Suprapubic skin (tissue), 4 donors: Measurements from ENCODE around the gene CTDSP1. TPM values are rescaled to one million over a fixed set of nuclear protein-coding genes. Genes with fewer than 3 reads are reported as not detected.

ENCODE experiments used
- DNase-seq, 2 donors: peaks; one replicate each; pipeline ENCODE4 v3.0.0-alpha.2; 2019; ENCODE audit warnings: low spot score in 2 of 2
- H3K27ac ChIP-seq: fragments of 200-600 bp; sonication (generic); one replicate; pipeline ENCODE4 v1.5.1; 2019
- H3K27me3 ChIP-seq: fragments of 200-600 bp; sonication (generic); one replicate; pipeline ENCODE4 v1.5.1; 2019
- H3K36me3 ChIP-seq: fragments of 200-600 bp; sonication (generic); one replicate; pipeline ENCODE4 v1.5.1; 2019
- H3K4me1 ChIP-seq: fragments of 200-600 bp; sonication (generic); one replicate; pipeline ENCODE4 v1.5.1; 2019
- H3K4me3 ChIP-seq: fragments of 200-600 bp; sonication (generic); one replicate; pipeline ENCODE4 v1.5.1; 2019; ENCODE audit warnings: mild to moderate bottlenecking
- H3K9me3 ChIP-seq: fragments of 200-600 bp; sonication (generic); one replicate; pipeline ENCODE4 v1.5.1; 2019
- EP300 ChIP-seq: sonication (generic); formaldehyde crosslinking; IDR thresholded peaks from one replicate; pipeline ENCODE4 v1.6.1; 2017; ENCODE audit warnings: antibody characterized with exemption
- POLR2A ChIP-seq, 2 donors: fragments of 450-650 bp; IDR thresholded peaks; one replicate each; pipeline ENCODE4 v1.6.1; 2017; ENCODE audit warnings: antibody characterized with exemption in 2 of 2, mild to moderate bottlenecking in 2 of 2, moderate library complexity in 2 of 2
- POLR2AphosphoS5 ChIP-seq, 3 donors: sonication (generic); formaldehyde crosslinking; IDR thresholded peaks; one replicate each; pipeline ENCODE4 v1.6.1; 2017; ENCODE audit warnings: antibody characterized with exemption in 3 of 3
- WGBS: methylation state at CpG from one replicate; pipeline ENCODE4 v1.1.5; 2018; 5-methylcytosine and 5-hydroxymethylcytosine counted together
- total RNA-seq, 4 donors: library from RNA; depleted of rRNA; stranded (reverse); fragments of >200 nt; gene quantifications; one replicate each; pipeline ENCODE4 v1.1.0, GENCODE V29; 2016
- TF ChIP-seq, protein P1 (sequence below), 2 donors: fragments of 200-600 bp in 1 of 2; fragments of 450-650 bp in 1 of 2; sonication (generic) in 1 of 2; IDR thresholded peaks; one replicate each; pipeline ENCODE4 v1.5.1; 2016 to 2019; ENCODE audit warnings: antibody characterized with exemption in 2 of 2, mild to moderate bottlenecking in 1 of 2, moderate library complexity in 1 of 2

CTDSP1 gene
- total RNA-seq, 4 donors from 2014 or later, result 70.3 to 140 (median 99.5) TPM

DNA sequence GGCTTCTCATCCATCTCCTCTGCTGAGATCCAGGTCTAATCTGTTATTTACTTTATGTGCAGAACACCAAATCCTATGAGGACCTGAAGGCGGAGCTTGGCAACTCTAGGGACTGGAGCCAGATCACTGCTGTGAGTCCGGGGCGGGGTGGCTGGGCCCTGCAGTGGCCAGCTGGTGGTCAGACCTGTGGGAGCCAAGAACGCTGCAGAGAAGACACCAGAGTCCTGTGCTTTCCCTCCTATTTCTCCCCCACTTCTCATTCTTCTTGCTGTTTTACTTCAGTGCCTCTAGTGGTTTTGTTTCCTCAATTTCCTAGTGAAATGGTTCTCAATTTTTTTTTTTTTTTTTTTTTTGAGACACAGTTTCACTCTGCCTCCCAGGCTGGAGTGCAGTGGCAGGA is 38.9 kb downstream of the CTDSP1 start:
- Histone ChIP-seq H3K4me1 (no peaks in the 10 kb centered on the region), H3K27me3 (no peaks in the 10 kb centered on the region), H3K27ac (no peak overlapping the region), H3K4me3 (no peak overlapping the region), H3K9me3 (no peaks in the 10 kb centered on the region), H3K36me3 (no peaks in the 10 kb centered on the region)
- DNase-seq, result peak; percentile 17 to 65
- WGBS, result 75% methylated on average over 4 of the region's 4 CpGs
- TF ChIP-seq POLR2AphosphoS5 (IDR thresholded peaks at IDR 0.05) (no peak), EP300 (no peak), POLR2A (IDR thresholded peaks at IDR 0.05) (no peak)
- TF ChIP-seq, protein P1, sequence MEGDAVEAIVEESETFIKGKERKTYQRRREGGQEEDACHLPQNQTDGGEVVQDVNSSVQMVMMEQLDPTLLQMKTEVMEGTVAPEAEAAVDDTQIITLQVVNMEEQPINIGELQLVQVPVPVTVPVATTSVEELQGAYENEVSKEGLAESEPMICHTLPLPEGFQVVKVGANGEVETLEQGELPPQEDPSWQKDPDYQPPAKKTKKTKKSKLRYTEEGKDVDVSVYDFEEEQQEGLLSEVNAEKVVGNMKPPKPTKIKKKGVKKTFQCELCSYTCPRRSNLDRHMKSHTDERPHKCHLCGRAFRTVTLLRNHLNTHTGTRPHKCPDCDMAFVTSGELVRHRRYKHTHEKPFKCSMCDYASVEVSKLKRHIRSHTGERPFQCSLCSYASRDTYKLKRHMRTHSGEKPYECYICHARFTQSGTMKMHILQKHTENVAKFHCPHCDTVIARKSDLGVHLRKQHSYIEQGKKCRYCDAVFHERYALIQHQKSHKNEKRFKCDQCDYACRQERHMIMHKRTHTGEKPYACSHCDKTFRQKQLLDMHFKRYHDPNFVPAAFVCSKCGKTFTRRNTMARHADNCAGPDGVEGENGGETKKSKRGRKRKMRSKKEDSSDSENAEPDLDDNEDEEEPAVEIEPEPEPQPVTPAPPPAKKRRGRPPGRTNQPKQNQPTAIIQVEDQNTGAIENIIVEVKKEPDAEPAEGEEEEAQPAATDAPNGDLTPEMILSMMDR (IDR thresholded peaks at IDR 0.05), result no peak

DNA sequence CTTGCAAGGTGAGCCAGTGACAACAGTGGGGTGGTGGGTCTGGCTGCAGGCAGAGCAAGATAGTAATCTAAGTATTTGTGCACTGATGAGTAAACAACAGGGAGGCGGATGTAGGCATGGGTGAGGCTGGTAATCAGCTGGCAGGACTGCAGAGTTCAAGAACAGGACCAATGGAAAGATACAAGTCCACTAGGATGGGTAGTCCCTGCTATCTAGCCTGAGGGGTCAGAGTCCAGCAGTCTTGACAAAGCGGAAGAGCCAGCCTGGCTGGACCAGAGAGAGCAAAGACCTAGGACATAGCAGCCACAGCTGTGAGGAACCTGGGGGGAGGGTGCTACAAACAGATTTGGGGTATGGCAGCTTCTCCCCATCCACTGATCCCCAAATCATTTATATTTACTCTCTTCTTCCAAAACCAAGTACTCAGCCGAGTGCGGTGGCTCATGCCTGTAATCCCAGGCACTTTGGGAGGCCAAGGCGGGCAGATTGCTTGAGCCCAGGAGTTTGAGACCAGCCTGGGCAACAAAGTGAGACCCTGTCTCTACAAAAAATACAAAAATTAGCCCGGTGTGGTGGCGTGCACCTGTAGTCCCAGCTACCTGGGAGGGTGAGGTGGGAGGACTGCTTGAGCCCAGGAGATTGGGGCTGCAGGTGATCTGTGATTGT is 45.2 kb downstream of the CTDSP1 start:
- peak in 1 of 2 donors; percentile 47 for DNase-seq
- Histone ChIP-seq H3K36me3 (peaks cover 24% of the 10 kb centered on the region), H3K4me1 (peaks cover 6% of the 10 kb centered on the region), H3K9me3 (no peaks in the 10 kb centered on the region), H3K27me3 (no peaks in the 10 kb centered on the region), H3K27ac (no peak overlapping the region), H3K4me3 (no peak overlapping the region)
- WGBS, result 96% methylated on average over 7 of the region's 7 CpGs
- TF ChIP-seq POLR2AphosphoS5 (IDR thresholded peaks at IDR 0.05) (no peak), POLR2A (IDR thresholded peaks at IDR 0.05) (no peak)

- Histone ChIP-seq H3K27ac (no peak overlapping the region), H3K4me1 (peaks cover 6% of the 10 kb centered on the region), H3K9me3 (no peaks in the 10 kb centered on the region), H3K27me3 (no peaks in the 10 kb centered on the region), H3K4me3 (no peak overlapping the region), H3K36me3 (peaks cover 25% of the 10 kb centered on the region)
- no peak for DNase-seq
- TF ChIP-seq EP300 (no peak), POLR2A (IDR thresholded peaks at IDR 0.05) (no peak), POLR2AphosphoS5 (IDR thresholded peaks at IDR 0.05) (no peak)
- TF ChIP-seq, protein P1 (IDR thresholded peaks at IDR 0.05), result no peak
These were observed 45.9 kb downstream of the CTDSP1 start for GRCh38 chr2:218445602-218446001.

GRCh38 chr2:218446547-218446946 is 46.9 kb downstream of the CTDSP1 start:
- no peak overlapping the region for H3K27ac ChIP-seq
- H3K27me3 ChIP-seq, result no peaks in the 10 kb centered on the region
- H3K4me1 ChIP-seq, result peaks cover 6% of the 10 kb centered on the region
- TF ChIP-seq POLR2AphosphoS5 (IDR thresholded peaks at IDR 0.05), result no peak
- no peak for TF ChIP-seq POLR2A (IDR thresholded peaks at IDR 0.05)
- TF ChIP-seq EP300, result no peak
- TF ChIP-seq, protein P1 (IDR thresholded peaks at IDR 0.05), result no peak
- no peak overlapping the region for H3K4me3 ChIP-seq
- H3K9me3 ChIP-seq, result no peaks in the 10 kb centered on the region
- H3K36me3 ChIP-seq, result peaks cover 25% of the 10 kb centered on the region
- WGBS, result 95% methylated on average over 6 of the region's 6 CpGs
- DNase-seq, result peak in 1 of 2 donors; percentile 11

- WGBS, result 100% methylated on average over 2 of the region's 2 CpGs
- H3K27me3 ChIP-seq, result no peaks in the 10 kb centered on the region
- no peak overlapping the region for H3K4me3 ChIP-seq
- TF ChIP-seq EP300 (no peak), POLR2AphosphoS5 (IDR thresholded peaks at IDR 0.05) (no peak), POLR2A (IDR thresholded peaks at IDR 0.05) (no peak)
- TF ChIP-seq, protein P1 (IDR thresholded peaks at IDR 0.05), result no peak
- no peak overlapping the region for H3K27ac ChIP-seq
- DNase-seq, result peak in 1 of 2 donors; percentile 9
- no peaks in the 10 kb centered on the region for H3K9me3 ChIP-seq
- H3K4me1 ChIP-seq, result peaks cover 6% of the 10 kb centered on the region
- peaks cover 25% of the 10 kb centered on the region for H3K36me3 ChIP-seq
These were observed 47.4 kb downstream of the CTDSP1 start for GRCh38 chr2:218447072-218447471.
